Astrocyte (in vitro differentiated cells and primary cell): ENCODE measurements around the gene BIRC3.

Experiments used
- CTCF ChIP-seq: IDR thresholded peaks from 2 replicates; pipeline ENCODE4 v1.5.1; 2011; ENCODE audit warnings: low read depth, mild to moderate bottlenecking, inconsistent platforms, low read length, moderate library complexity; ENCODE audit not compliant: insufficient read depth
- EZH2 ChIP-seq: IDR thresholded peaks from 2 replicates; pipeline ENCODE4 v1.6.1; 2012; ENCODE audit warnings: mild to moderate bottlenecking, low read length, inconsistent platforms; ENCODE audit not compliant: insufficient read depth

DNA sequence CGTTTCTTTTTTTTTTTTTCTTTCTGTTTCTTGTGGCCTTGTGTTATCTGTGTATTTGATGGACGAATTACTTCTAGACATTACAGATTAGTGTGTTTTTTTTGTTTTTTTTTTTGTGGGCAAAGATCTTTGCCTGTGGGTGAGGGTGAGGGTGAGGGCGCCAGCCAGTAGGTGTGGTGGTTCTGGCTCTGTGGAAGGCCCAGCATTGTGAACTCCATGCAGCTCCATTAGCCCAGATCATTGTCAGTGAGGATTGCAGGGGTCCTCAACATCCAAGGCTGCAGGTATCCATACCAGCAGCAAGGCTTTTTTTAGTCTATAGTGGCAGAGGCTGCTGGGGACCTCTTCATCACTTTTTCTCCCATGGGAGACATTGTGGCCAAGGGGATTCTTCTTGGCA is 43.4 kb downstream of the BIRC3 start:
- no peak for TF ChIP-seq CTCF
- TF ChIP-seq EZH2, result no peak
